ENCODE measurements around the gene GEMIN5.

The GEMIN5 gene, protein sequence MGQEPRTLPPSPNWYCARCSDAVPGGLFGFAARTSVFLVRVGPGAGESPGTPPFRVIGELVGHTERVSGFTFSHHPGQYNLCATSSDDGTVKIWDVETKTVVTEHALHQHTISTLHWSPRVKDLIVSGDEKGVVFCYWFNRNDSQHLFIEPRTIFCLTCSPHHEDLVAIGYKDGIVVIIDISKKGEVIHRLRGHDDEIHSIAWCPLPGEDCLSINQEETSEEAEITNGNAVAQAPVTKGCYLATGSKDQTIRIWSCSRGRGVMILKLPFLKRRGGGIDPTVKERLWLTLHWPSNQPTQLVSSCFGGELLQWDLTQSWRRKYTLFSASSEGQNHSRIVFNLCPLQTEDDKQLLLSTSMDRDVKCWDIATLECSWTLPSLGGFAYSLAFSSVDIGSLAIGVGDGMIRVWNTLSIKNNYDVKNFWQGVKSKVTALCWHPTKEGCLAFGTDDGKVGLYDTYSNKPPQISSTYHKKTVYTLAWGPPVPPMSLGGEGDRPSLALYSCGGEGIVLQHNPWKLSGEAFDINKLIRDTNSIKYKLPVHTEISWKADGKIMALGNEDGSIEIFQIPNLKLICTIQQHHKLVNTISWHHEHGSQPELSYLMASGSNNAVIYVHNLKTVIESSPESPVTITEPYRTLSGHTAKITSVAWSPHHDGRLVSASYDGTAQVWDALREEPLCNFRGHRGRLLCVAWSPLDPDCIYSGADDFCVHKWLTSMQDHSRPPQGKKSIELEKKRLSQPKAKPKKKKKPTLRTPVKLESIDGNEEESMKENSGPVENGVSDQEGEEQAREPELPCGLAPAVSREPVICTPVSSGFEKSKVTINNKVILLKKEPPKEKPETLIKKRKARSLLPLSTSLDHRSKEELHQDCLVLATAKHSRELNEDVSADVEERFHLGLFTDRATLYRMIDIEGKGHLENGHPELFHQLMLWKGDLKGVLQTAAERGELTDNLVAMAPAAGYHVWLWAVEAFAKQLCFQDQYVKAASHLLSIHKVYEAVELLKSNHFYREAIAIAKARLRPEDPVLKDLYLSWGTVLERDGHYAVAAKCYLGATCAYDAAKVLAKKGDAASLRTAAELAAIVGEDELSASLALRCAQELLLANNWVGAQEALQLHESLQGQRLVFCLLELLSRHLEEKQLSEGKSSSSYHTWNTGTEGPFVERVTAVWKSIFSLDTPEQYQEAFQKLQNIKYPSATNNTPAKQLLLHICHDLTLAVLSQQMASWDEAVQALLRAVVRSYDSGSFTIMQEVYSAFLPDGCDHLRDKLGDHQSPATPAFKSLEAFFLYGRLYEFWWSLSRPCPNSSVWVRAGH (N-terminal part only)

DNA sequence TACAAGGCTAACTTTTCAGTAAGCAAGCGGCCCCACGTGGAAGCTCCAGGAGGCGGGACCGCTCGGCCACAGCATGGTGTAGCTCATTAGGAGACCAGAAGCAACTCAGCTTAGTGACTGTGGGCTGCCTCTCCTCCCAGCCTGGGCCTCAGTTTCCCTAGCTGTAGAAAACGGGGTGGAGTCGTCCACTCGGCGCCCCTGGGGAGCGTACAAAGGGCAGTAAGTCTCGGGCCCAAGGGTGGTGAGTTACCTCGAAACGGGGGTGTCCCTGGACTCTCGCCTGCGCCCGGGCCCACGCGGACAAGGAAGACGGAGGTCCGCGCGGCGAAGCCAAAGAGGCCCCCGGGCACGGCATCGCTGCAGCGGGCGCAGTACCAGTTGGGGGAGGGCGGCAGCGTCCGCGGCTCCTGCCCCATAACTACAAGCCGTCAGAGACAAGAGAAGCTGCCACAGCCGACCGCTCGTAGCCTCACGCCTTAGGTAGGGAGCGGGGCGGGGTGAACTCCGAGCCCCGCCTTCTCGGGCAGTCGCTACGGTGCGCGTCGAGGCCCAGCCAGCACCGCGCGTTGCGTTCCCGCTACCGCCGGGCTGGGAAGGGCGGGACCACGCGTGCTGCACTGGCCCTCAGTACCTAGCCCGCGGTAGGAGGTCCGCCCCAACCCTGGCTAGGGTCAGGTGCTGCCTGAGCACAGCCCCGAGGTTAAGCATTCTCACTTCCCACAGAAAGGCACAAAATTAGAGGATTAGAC, at the start of gene GEMIN5:
Gene GEMIN5 (minus strand): TSS at position 494 of the 749 bp plus-strand sequence. CDS start 78 bp downstream, at position 416.
- no peaks in the 10 kb centered on the region for H3K27me3 ChIP-seq (ENCODE audit: control insufficient read depth, low read length)
- no peaks in the 10 kb centered on the region for H4K20me1 ChIP-seq (ENCODE audit: control insufficient read depth, insufficient read depth, low read depth, low read length)
- peak within 1 kb of the TSS; percentile 85 for H3K4me2 ChIP-seq (ENCODE audit: low read length)
- peaks cover 66% of the 10 kb centered on the region for H3K79me2 ChIP-seq (ENCODE audit: control insufficient read depth, low read length)
- H3K4me3 ChIP-seq (ENCODE audit: low read length) = peak within 1 kb of the TSS; percentile 87
- H3K4me1 ChIP-seq (ENCODE audit: control insufficient read depth, low read length) = peaks cover 37% of the 10 kb centered on the region
- H3K36me3 ChIP-seq (ENCODE audit: control insufficient read depth, low read length) = peaks cover 33% of the 10 kb centered on the region
- H3K9me2 ChIP-seq (replicated peaks; ENCODE audit: control insufficient read depth, low read length) = no peaks in the 10 kb centered on the region
- no peak for TF ChIP-seq EZH2phosphoT487 (IDR thresholded peaks at IDR 0.05; ENCODE audit: borderline replicate concordance, low read length)
- TF ChIP-seq, protein P1, sequence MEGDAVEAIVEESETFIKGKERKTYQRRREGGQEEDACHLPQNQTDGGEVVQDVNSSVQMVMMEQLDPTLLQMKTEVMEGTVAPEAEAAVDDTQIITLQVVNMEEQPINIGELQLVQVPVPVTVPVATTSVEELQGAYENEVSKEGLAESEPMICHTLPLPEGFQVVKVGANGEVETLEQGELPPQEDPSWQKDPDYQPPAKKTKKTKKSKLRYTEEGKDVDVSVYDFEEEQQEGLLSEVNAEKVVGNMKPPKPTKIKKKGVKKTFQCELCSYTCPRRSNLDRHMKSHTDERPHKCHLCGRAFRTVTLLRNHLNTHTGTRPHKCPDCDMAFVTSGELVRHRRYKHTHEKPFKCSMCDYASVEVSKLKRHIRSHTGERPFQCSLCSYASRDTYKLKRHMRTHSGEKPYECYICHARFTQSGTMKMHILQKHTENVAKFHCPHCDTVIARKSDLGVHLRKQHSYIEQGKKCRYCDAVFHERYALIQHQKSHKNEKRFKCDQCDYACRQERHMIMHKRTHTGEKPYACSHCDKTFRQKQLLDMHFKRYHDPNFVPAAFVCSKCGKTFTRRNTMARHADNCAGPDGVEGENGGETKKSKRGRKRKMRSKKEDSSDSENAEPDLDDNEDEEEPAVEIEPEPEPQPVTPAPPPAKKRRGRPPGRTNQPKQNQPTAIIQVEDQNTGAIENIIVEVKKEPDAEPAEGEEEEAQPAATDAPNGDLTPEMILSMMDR (IDR thresholded peaks at IDR 0.05; ENCODE audit: low read depth, low read length, poor library complexity, severe bottlenecking) = no peak
- H3K27ac ChIP-seq (ENCODE audit: low read depth, low read length) = no peak within 1 kb of the TSS
- 0 out of 2 replicates have a peak, but pooled peaks cover 6% of the 10 kb centered on the region for H3F3A ChIP-seq (ENCODE audit: control insufficient read depth, insufficient read depth)
- no peaks in the 10 kb centered on the region for H3K9me3 ChIP-seq (ENCODE audit: control insufficient read depth, insufficient read depth, low read length)

DNA sequence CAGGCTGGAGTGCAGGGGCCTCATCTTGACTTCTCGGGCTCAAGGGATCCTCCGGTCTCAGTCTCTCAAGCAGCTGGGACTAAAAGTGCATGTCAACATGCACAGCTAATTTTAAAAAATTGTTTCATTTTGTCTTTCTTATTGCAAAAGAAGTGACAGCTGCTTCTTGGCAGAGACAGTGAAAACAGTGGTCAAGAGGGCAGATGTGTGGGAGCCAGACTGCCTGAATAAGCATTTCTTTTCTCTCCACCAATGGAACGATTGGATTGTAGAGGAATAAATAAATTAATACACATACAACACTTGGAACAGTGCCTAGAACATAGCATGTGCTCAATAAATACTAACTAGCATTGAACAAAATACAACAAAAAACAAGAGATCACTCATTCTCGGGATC, 48.1 kb upstream of the GEMIN5 start:
- Histone ChIP-seq H4K20me1 (ENCODE audit: control insufficient read depth, insufficient read depth, low read depth, low read length) (no peaks in the 10 kb centered on the region), H3K27me3 (ENCODE audit: control insufficient read depth, low read length) (peaks cover 14% of the 10 kb centered on the region; the same call in 1 of the 2 replicates), H3K4me1 (ENCODE audit: control insufficient read depth, low read length) (no peaks in the 10 kb centered on the region)

More for the DNA sequence above, 48.1 kb upstream of the GEMIN5 start:
- Histone ChIP-seq H3K4me2 (ENCODE audit: low read length) (no peak overlapping the region), H3F3A (ENCODE audit: control insufficient read depth, insufficient read depth) (no peaks in the 10 kb centered on the region), H3K79me2 (ENCODE audit: control insufficient read depth, low read length) (no peaks in the 10 kb centered on the region), H3K9me2 (replicated peaks; ENCODE audit: control insufficient read depth, low read length) (no peaks in the 10 kb centered on the region), H3K36me3 (ENCODE audit: control insufficient read depth, low read length) (no peaks in the 10 kb centered on the region), H3K4me3 (ENCODE audit: low read length) (no peak overlapping the region), H3K27ac (ENCODE audit: low read depth, low read length) (no peak overlapping the region), H3K9me3 (ENCODE audit: control insufficient read depth, insufficient read depth, low read length) (no peaks in the 10 kb centered on the region)
- TF ChIP-seq EZH2phosphoT487 (IDR thresholded peaks at IDR 0.05; ENCODE audit: borderline replicate concordance, low read length) = no peak
- TF ChIP-seq, protein P1 (IDR thresholded peaks at IDR 0.05; ENCODE audit: low read depth, low read length, poor library complexity, severe bottlenecking) = no peak
